GM12878 (cell line): ENCODE results near the gene CNNM4. TPM values are rescaled to one million over a fixed set of nuclear protein-coding genes. Genes with fewer than 3 reads are reported as not detected.
A peak's percentile ranks its signal among the peaks of the same experiment; 100 is the strongest.

ENCODE experiments used
- ATAC-seq: fragments of 200-7000 bp; cut with Tn5 transposase; 3 replicates; pipeline ENCODE4 v1.9.1; 2020; ENCODE audit warnings: mild to moderate bottlenecking, moderate library complexity
- BruUV-seq: library from RNA; stranded (reverse); fragments of 400-500 nt; replicated peaks from 2 replicates; lab custom pipeline; 2021; lab: Mats Ljungman, UMichigan
- CTCF ChIA-PET: fragments of 300-600 bp; sonication (Branson Sonifier 250); formaldehyde crosslinking; extraction: SDS; loops from one replicate; lab custom pipeline; 2021; ENCODE audit warnings: inconsistent platforms; lab: Yijun Ruan, JAX
- POLR2A ChIA-PET: fragments of 350-600 bp; formaldehyde crosslinking; extraction: SDS; loops from one replicate; lab custom pipeline; 2021; ENCODE audit warnings: inconsistent platforms; lab: Charles Lee
- RAD21 ChIA-PET: fragments of 300-600 bp; sonication (Branson Sonifier 250); formaldehyde crosslinking; loops from one replicate; lab custom pipeline; 2023; ENCODE audit warnings: antibody characterized with exemption; ENCODE audit not compliant: unreplicated experiment; lab: Charles Lee
- SMC1A ChIA-PET: fragments of 300-600 bp; sonication (Branson Sonifier 250); formaldehyde crosslinking; loops from one replicate; lab custom pipeline; 2023; ENCODE audit not compliant: unreplicated experiment, uncharacterized antibody; lab: Charles Lee
- DNase-seq: peaks from one replicate; pipeline ENCODE4 v3.0.0-alpha.2; 2011; ENCODE audit warnings: low read depth, low spot score
- FAIRE-seq: peaks from 3 replicates; lab custom pipeline; 2011; peaks lifted over from hg19 to GRCh38; lab: Jason Lieb, UNC
- H2AFZ ChIP-seq: 2 replicates; pipeline ENCODE4 v1.6.0; 2011; ENCODE audit warnings: low read depth, low read length, control low read depth; ENCODE audit not compliant: control insufficient read depth
- H3K27ac ChIP-seq: 2 replicates; pipeline ENCODE4 v1.5.1; 2011; ENCODE audit warnings: control low read depth; ENCODE audit not compliant: control insufficient read depth, insufficient read depth
- H3K27me3 ChIP-seq, 2 experiments: replicated peaks in 1 of 2; 2 replicates each; pipeline versions ENCODE4 v1.6.0 to v1.6.1; 2011; ENCODE audit warnings: low read length in 1 of 2; ENCODE audit not compliant: control insufficient read depth in 2 of 2, insufficient read depth in 2 of 2
- H3K36me3 ChIP-seq, 2 experiments: 2 replicates each; pipeline ENCODE4 v1.5.1; 2011; ENCODE audit warnings: low read length in 1 of 2; ENCODE audit not compliant: control insufficient read depth in 2 of 2, insufficient read depth in 2 of 2
- H3K4me1 ChIP-seq: 2 replicates; pipeline ENCODE4 v1.6.1; 2011; ENCODE audit warnings: mild to moderate bottlenecking, low read length, moderate library complexity, mixed read lengths; ENCODE audit not compliant: control insufficient read depth, insufficient read depth
- H3K4me2 ChIP-seq: 2 replicates; pipeline ENCODE4 v1.6.0; 2011; ENCODE audit warnings: control low read depth; ENCODE audit not compliant: control insufficient read depth, insufficient read depth
- H3K4me3 ChIP-seq: fragments of 200-600 bp; sonication (generic); 2 replicates; pipeline ENCODE4 v1.5.1; 2016
- H3K79me2 ChIP-seq: 2 replicates; pipeline ENCODE4 v1.6.0; 2011; ENCODE audit warnings: low read length; ENCODE audit not compliant: control insufficient read depth, insufficient read depth
- H3K9ac ChIP-seq: 2 replicates; pipeline ENCODE4 v1.8.0; 2011; ENCODE audit warnings: low read length, control low read depth, mixed read lengths; ENCODE audit not compliant: control insufficient read depth, insufficient read depth
- H3K9me3 ChIP-seq: replicated peaks from 3 replicates; pipeline ENCODE4 v1.5.1; 2011; ENCODE audit warnings: mild to moderate bottlenecking, low read length; ENCODE audit not compliant: control insufficient read depth, insufficient read depth
- H4K20me1 ChIP-seq: 2 replicates; pipeline ENCODE4 v1.6.0; 2011; ENCODE audit not compliant: control insufficient read depth, insufficient read depth
- BHLHE40 ChIP-seq, 2 experiments: fragments of 450-650 bp in 1 of 2; IDR thresholded peaks; 2 replicates each; pipeline ENCODE4 v1.6.1; 2011 to 2017; ENCODE audit warnings: low read depth in 2 of 2, borderline replicate concordance in 1 of 2, improper control_type of control experiment in 1 of 2, low read length in 1 of 2, mild to moderate bottlenecking in 1 of 2
- CREB1 ChIP-seq: IDR thresholded peaks from 2 replicates; pipeline ENCODE4 v1.6.1; 2012; ENCODE audit warnings: low read depth, mild to moderate bottlenecking, inconsistent platforms
- EZH2 ChIP-seq: IDR thresholded peaks from 2 replicates; pipeline ENCODE4 v1.6.1; 2012; ENCODE audit warnings: low read depth, mild to moderate bottlenecking, control low read depth, inconsistent platforms, low read length, borderline replicate concordance; ENCODE audit not compliant: control insufficient read depth
- GABPA ChIP-seq: IDR thresholded peaks from 2 replicates; pipeline ENCODE4 v1.6.1; 2014; ENCODE audit warnings: antibody characterized with exemption, low read depth, mild to moderate bottlenecking, inconsistent platforms
- HDAC2 ChIP-seq: fragments of 200-600 bp; sonication (generic); IDR thresholded peaks from 2 replicates; pipeline ENCODE4 v1.6.1; 2017
- KDM1A ChIP-seq: fragments of 200-600 bp; sonication (generic); IDR thresholded peaks from 2 replicates; pipeline ENCODE4 v1.6.1; 2016; ENCODE audit warnings: borderline replicate concordance
- LARP7 ChIP-seq: fragments of 450-650 bp; IDR thresholded peaks from 2 replicates; pipeline ENCODE4 v1.6.1; 2017; ENCODE audit warnings: mild to moderate bottlenecking
- MXI1 ChIP-seq: fragments of 150-350 bp; IDR thresholded peaks from 2 replicates; pipeline ENCODE4 v1.6.1; 2011; ENCODE audit warnings: low read depth, mild to moderate bottlenecking, inconsistent platforms, low read length, improper control_type of control experiment
- NR2C1 ChIP-seq: fragments of 450-650 bp; IDR thresholded peaks from 2 replicates; pipeline ENCODE4 v1.6.1; 2017; ENCODE audit warnings: antibody characterized with exemption, mild to moderate bottlenecking, moderate library complexity
- POU2F2 ChIP-seq: IDR thresholded peaks from 3 replicates; pipeline ENCODE4 v1.6.1; 2011; ENCODE audit warnings: low read depth, mild to moderate bottlenecking, low read length, borderline replicate concordance
- RUNX3 ChIP-seq: IDR thresholded peaks from 2 replicates; pipeline ENCODE4 v1.6.1; 2012; ENCODE audit warnings: low read length, inconsistent platforms
- SIN3A ChIP-seq: IDR thresholded peaks from 2 replicates; pipeline ENCODE4 v1.6.1; 2012; ENCODE audit warnings: low read depth, low read length, improper control_type of control experiment
- SMAD5 ChIP-seq: IDR thresholded peaks from 2 replicates; pipeline ENCODE4 v1.6.1; 2016; ENCODE audit warnings: antibody characterized with exemption, low read depth
- SMC3 ChIP-seq: IDR thresholded peaks from 2 replicates; pipeline ENCODE4 v1.6.1; 2011; ENCODE audit warnings: low read length, improper control_type of control experiment, borderline replicate concordance
- SP1 ChIP-seq: IDR thresholded peaks from one replicate; pipeline ENCODE4 v1.6.1; 2011; ENCODE audit warnings: low read depth, low read length
- TAF1 ChIP-seq: IDR thresholded peaks from 2 replicates; pipeline ENCODE4 v1.6.1; 2011; ENCODE audit warnings: mild to moderate bottlenecking, low read depth, low read length, borderline replicate concordance
- TARDBP ChIP-seq: IDR thresholded peaks from 2 replicates; pipeline ENCODE4 v1.6.1; 2016; ENCODE audit warnings: borderline replicate concordance
- TCF12 ChIP-seq: IDR thresholded peaks from 2 replicates; pipeline ENCODE4 v1.6.1; 2011; ENCODE audit warnings: low read depth, mild to moderate bottlenecking, low read length
- WRNIP1 ChIP-seq: IDR thresholded peaks from 2 replicates; pipeline ENCODE4 v1.6.1; 2011; ENCODE audit warnings: low read depth, low read length, improper control_type of control experiment, borderline replicate concordance
- WGBS: methylation state at CpG from one replicate; pipeline ENCODE4 v1.1.6; 2016; ENCODE audit warnings: low lambda C conversion rate; ENCODE audit not compliant: insufficient replicate concordance, insufficient coverage; ENCODE audit errors: missing lambda C conversion rate; 5-methylcytosine and 5-hydroxymethylcytosine counted together
- in situ Hi-C: fragments of 300-500 bp; cut with MboI; formaldehyde crosslinking; loops from 9 replicates; pipeline ENCODE4 v1.14.3; 2018; ENCODE audit warnings: mixed read lengths
- intact Hi-C: fragments of 100-400 bp; cut with micrococcal nuclease; formaldehyde crosslinking; loops from one replicate; pipeline ENCODE4 v1.14.2; 2022; ENCODE audit not compliant: unreplicated experiment
- polyA plus RNA-seq, 11 experiments: library from polyadenylated mRNA; depleted of rRNA in 4 of 11; unstranded in 6 of 11; stranded (reverse) in 5 of 11; fragments of >200 nt; fragmentation: Nextera tagmentation in 4 of 11; fragmentation: Illumina TruSeq in 1 of 11; extraction: Ambion mirVana in 4 of 11; extraction: Trizol in 1 of 11; gene quantifications; 1 replicate in 1 of 11; 2 replicates in 10 of 11; pipeline versions ENCODE4 v1.2.1 to v1.2.3, GENCODE V29; 2011 to 2016; ENCODE audit warnings: inconsistent platforms in 2 of 11, missing spikeins in 2 of 11, low read depth in 1 of 11
- total RNA-seq, 4 experiments: library from RNA; depleted of rRNA in 3 of 4; stranded (reverse); fragments of >200 nt in 3 of 4; fragmentation: Illumina TruSeq in 1 of 4; extraction: Trizol in 1 of 4; gene quantifications; 2 replicates each; pipeline versions ENCODE4 v1.2.1 to v1.2.3, GENCODE V29; 2013 to 2021
- TF ChIP-seq, protein P1 (sequence below): fragments of 150-350 bp; IDR thresholded peaks from 2 replicates; pipeline ENCODE4 v1.6.1; 2014; ENCODE audit warnings: mild to moderate bottlenecking, low read depth, low read length
- TF ChIP-seq, protein P2 (sequence below): fragments of 450-650 bp; IDR thresholded peaks from 2 replicates; pipeline ENCODE4 v1.6.1; 2017; ENCODE audit warnings: low read depth, mild to moderate bottlenecking, moderate library complexity
- TF ChIP-seq, protein P3 (sequence below): fragments of 450-650 bp; IDR thresholded peaks from 2 replicates; pipeline ENCODE4 v1.6.1; 2017; ENCODE audit warnings: borderline replicate concordance

The CNNM4 gene
- total and polyA plus RNA-seq, 10 of the 15 experiments (the other 5 are each of a cell fraction or from before 2014, with no cell fraction given), result 2.4 to 13.8 (median 8.1) TPM

- ChIA-PET CTCF (interaction anchor here (0.7 to 7.6 kb wide), 16 partner anchors 9 to 450 kb away, joined by 3 to 153 read pairs (median 4); partner anchors contain the start of genes ANKRD39, CNNM3 and CNNM4), RAD21 (interaction anchor here (0.6 to 3.7 kb wide), 12 partner anchors 9 to 338 kb away, joined by 3 to 92 read pairs (median 4); partner anchors contain the start of genes ANKRD39, CNNM3 and CNNM4), POLR2A (interaction anchor here (0.5 to 3.9 kb wide), 12 partner anchors 11 to 1675 kb away, joined by 3 to 88 read pairs (median 4); partner anchors contain the start of genes CNNM3, CNNM4 and KANSL3), SMC1A (interaction anchor here (0.7 to 7.7 kb wide), 11 partner anchors 10 to 429 kb away, joined by 3 to 100 read pairs (median 4); partner anchors contain the start of gene CNNM4)
- Histone ChIP-seq H3K9me3 (no peaks in the 10 kb centered on the region), H3K4me3 (peak overlapping the region; percentile 54), H3K9ac (peak overlapping the region; percentile 41; the same call in 1 of the 2 replicates), H3K4me1 (peaks cover 52% of the 10 kb centered on the region), H3K79me2 (peaks cover 19% of the 10 kb centered on the region), H2AFZ (peak overlapping the region; percentile 81), H3K27ac (peak overlapping the region; percentile 71), H3K4me2 (peak overlapping the region; percentile 73), H3K27me3 (no peaks in the 10 kb centered on the region), H3K36me3 (no peaks in the 10 kb centered on the region; a peak in 2 of 4 replicates), H4K20me1 (no peaks in the 10 kb centered on the region)
- intact Hi-C loops (loop anchor here (2.0 kb wide), 1 partner anchor 13 kb away; the partner anchor contains the start of gene CNNM4), in situ Hi-C loops (no loop called here)
- ATAC-seq, result peak; percentile 66
- WGBS, result 11% methylated on average over 7 of the region's 7 CpGs
- peak; percentile 7 for FAIRE-seq
- DNase-seq, result no peak
- no TSS peak for BruUV-seq
- no peak for TF ChIP-seq EZH2
- TF ChIP-seq CREB1, result no peak
- TF ChIP-seq SIN3A, result no peak
- TF ChIP-seq KDM1A, result no peak
- TF ChIP-seq TAF1, result no peak
- TF ChIP-seq, protein P1, sequence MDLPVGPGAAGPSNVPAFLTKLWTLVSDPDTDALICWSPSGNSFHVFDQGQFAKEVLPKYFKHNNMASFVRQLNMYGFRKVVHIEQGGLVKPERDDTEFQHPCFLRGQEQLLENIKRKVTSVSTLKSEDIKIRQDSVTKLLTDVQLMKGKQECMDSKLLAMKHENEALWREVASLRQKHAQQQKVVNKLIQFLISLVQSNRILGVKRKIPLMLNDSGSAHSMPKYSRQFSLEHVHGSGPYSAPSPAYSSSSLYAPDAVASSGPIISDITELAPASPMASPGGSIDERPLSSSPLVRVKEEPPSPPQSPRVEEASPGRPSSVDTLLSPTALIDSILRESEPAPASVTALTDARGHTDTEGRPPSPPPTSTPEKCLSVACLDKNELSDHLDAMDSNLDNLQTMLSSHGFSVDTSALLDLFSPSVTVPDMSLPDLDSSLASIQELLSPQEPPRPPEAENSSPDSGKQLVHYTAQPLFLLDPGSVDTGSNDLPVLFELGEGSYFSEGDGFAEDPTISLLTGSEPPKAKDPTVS, result no peak
- no peak for TF ChIP-seq SP1
- TF ChIP-seq WRNIP1, result no peak
- 0 out of 2 replicates have a peak, but pooled peaks have one; percentile 33 for TF ChIP-seq MXI1
- no peak for TF ChIP-seq SMC3
- no peak for TF ChIP-seq HDAC2
- TF ChIP-seq POU2F2, result peak; percentile 27; the same call in 1 of the 3 replicates
- no peak for TF ChIP-seq LARP7
- TF ChIP-seq SMAD5, result no peak
- peak; percentile 76 for TF ChIP-seq RUNX3
- TF ChIP-seq TARDBP, result no peak
- no peak for TF ChIP-seq NR2C1
- TF ChIP-seq, protein P2, sequence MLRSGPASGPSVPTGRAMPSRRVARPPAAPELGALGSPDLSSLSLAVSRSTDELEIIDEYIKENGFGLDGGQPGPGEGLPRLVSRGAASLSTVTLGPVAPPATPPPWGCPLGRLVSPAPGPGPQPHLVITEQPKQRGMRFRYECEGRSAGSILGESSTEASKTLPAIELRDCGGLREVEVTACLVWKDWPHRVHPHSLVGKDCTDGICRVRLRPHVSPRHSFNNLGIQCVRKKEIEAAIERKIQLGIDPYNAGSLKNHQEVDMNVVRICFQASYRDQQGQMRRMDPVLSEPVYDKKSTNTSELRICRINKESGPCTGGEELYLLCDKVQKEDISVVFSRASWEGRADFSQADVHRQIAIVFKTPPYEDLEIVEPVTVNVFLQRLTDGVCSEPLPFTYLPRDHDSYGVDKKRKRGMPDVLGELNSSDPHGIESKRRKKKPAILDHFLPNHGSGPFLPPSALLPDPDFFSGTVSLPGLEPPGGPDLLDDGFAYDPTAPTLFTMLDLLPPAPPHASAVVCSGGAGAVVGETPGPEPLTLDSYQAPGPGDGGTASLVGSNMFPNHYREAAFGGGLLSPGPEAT, result peak; percentile 82
- TF ChIP-seq GABPA, result no peak
- peak; percentile 88 to 92 for TF ChIP-seq BHLHE40 (IDR thresholded peaks at IDR 0.05; ENCODE audit: borderline replicate concordance in 1 of 2, low read depth in 2 of 2, low read length in 1 of 2)
- TF ChIP-seq, protein P3, sequence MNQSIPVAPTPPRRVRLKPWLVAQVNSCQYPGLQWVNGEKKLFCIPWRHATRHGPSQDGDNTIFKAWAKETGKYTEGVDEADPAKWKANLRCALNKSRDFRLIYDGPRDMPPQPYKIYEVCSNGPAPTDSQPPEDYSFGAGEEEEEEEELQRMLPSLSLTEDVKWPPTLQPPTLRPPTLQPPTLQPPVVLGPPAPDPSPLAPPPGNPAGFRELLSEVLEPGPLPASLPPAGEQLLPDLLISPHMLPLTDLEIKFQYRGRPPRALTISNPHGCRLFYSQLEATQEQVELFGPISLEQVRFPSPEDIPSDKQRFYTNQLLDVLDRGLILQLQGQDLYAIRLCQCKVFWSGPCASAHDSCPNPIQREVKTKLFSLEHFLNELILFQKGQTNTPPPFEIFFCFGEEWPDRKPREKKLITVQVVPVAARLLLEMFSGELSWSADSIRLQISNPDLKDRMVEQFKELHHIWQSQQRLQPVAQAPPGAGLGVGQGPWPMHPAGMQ, result no peak
- TF ChIP-seq TCF12, result 0 out of 2 replicates have a peak, but pooled peaks have one; percentile 5
Observed at GRCh38 chr2:96773922-96774321, 13.2 kb downstream of the CNNM4 start.
